Liver (tissue), 9 donors: ENCODE data around the gene NUB1. TPM values are rescaled to one million over a fixed set of nuclear protein-coding genes. Genes with fewer than 3 reads are reported as not detected.

Source experiments
- DNase-seq: peaks from one replicate; pipeline ENCODE4 v3.0.0-alpha.2; 2017; ENCODE audit warnings: low spot score
- H3K27ac ChIP-seq, 2 donors: one replicate each; pipeline ENCODE4 v1.7.0; 2013; ENCODE audit warnings: inconsistent platforms in 2 of 2, low read length in 2 of 2, control low read depth in 1 of 2, low read depth in 1 of 2, mild to moderate bottlenecking in 1 of 2
- H3K27me3 ChIP-seq, 4 donors: one replicate each; pipeline versions ENCODE4 v1.6.1 to v1.7.0; 2013; ENCODE audit warnings: low read length in 3 of 4, inconsistent platforms in 1 of 4, mild to moderate bottlenecking in 1 of 4, moderate library complexity in 1 of 4; ENCODE audit not compliant: control insufficient read depth in 4 of 4, insufficient read depth in 4 of 4
- H3K36me3 ChIP-seq, 4 donors: one replicate each; pipeline versions ENCODE4 v1.6.1 to v1.7.0; 2013; ENCODE audit warnings: low read length in 3 of 4, mild to moderate bottlenecking in 3 of 4, low read depth in 1 of 4, moderate library complexity in 1 of 4; ENCODE audit not compliant: control insufficient read depth in 4 of 4, insufficient read depth in 3 of 4
- H3K4me1 ChIP-seq, 4 donors: one replicate each; pipeline versions ENCODE4 v1.6.1 to v1.7.0; 2013; ENCODE audit warnings: low read length in 3 of 4, mild to moderate bottlenecking in 3 of 4, moderate library complexity in 1 of 4; ENCODE audit not compliant: control insufficient read depth in 4 of 4, insufficient read depth in 4 of 4
- H3K4me3 ChIP-seq, 3 donors: one replicate each; pipeline versions ENCODE4 v1.6.1 to v1.7.0; 2013; ENCODE audit warnings: low read length in 3 of 3, control low read depth in 1 of 3, low read depth in 1 of 3, mild to moderate bottlenecking in 1 of 3
- H3K9ac ChIP-seq, 2 donors: one replicate each; pipeline ENCODE4 v1.7.0; 2013; ENCODE audit warnings: low read length in 2 of 2, mild to moderate bottlenecking in 2 of 2, moderate library complexity in 2 of 2, control low read depth in 1 of 2, low read depth in 1 of 2
- H3K9me3 ChIP-seq, 4 donors: one replicate each; pipeline versions ENCODE4 v1.6.1 to v1.7.0; 2013; ENCODE audit warnings: low read length in 3 of 4; ENCODE audit not compliant: control insufficient read depth in 4 of 4
- ATF3 ChIP-seq: IDR thresholded peaks from 2 replicates; pipeline ENCODE4 v1.6.1; 2016; ENCODE audit warnings: antibody characterized with exemption
- CTCF ChIP-seq: fragments of 150-350 bp; IDR thresholded peaks from 2 replicates; pipeline ENCODE4 v1.5.1; 2017; ENCODE audit warnings: improper control_type of control experiment, low read depth, low read length; ENCODE audit not compliant: missing input control
- EGR1 ChIP-seq, 2 donors: IDR thresholded peaks; 2 replicates each; pipeline ENCODE4 v1.6.1; 2016 to 2018; ENCODE audit warnings: antibody characterized with exemption in 2 of 2, low read depth in 2 of 2
- FOXA1 ChIP-seq: IDR thresholded peaks from 2 replicates; pipeline ENCODE4 v1.6.1; 2016; ENCODE audit warnings: antibody characterized with exemption
- FOXA2 ChIP-seq: IDR thresholded peaks from 2 replicates; pipeline ENCODE4 v1.6.1; 2016; ENCODE audit warnings: antibody characterized with exemption
- GABPA ChIP-seq, 2 donors: IDR thresholded peaks in 1 of 2; conservative IDR thresholded peaks in 1 of 2; 2 replicates each; pipeline ENCODE4 v1.6.1; 2016; ENCODE audit warnings: antibody characterized with exemption in 2 of 2, mild to moderate bottlenecking in 1 of 2, moderate library complexity in 1 of 2
- HNF4A ChIP-seq, 2 donors: conservative IDR thresholded peaks; 2 replicates each; pipeline ENCODE4 v1.6.1; 2016; ENCODE audit warnings: antibody characterized with exemption in 2 of 2, mild to moderate bottlenecking in 2 of 2
- HNF4G ChIP-seq: IDR thresholded peaks from 2 replicates; pipeline ENCODE4 v1.6.1; 2016; ENCODE audit warnings: antibody characterized with exemption
- JUND ChIP-seq, 2 donors: IDR thresholded peaks; 2 replicates each; pipeline ENCODE4 v1.6.1; 2016; ENCODE audit warnings: antibody characterized with exemption in 2 of 2
- NR2F2 ChIP-seq: IDR thresholded peaks from 2 replicates; pipeline ENCODE4 v1.6.1; 2016; ENCODE audit warnings: antibody characterized with exemption
- REST ChIP-seq: IDR thresholded peaks from 2 replicates; pipeline ENCODE4 v1.6.1; 2016; ENCODE audit warnings: antibody characterized with exemption, mild to moderate bottlenecking
- RXRA ChIP-seq, 2 donors: IDR thresholded peaks; 2 replicates each; pipeline ENCODE4 v1.6.1; 2017 to 2018; ENCODE audit warnings: antibody characterized with exemption in 2 of 2, mild to moderate bottlenecking in 1 of 2
- SP1 ChIP-seq: IDR thresholded peaks from 2 replicates; pipeline ENCODE4 v1.6.1; 2018; ENCODE audit warnings: antibody characterized with exemption, mild to moderate bottlenecking
- TAF1 ChIP-seq: conservative IDR thresholded peaks from 2 replicates; pipeline ENCODE4 v1.6.1; 2016; ENCODE audit warnings: antibody characterized with exemption, mild to moderate bottlenecking
- YY1 ChIP-seq: IDR thresholded peaks from 2 replicates; pipeline ENCODE4 v1.6.1; 2016; ENCODE audit warnings: antibody characterized with exemption, mild to moderate bottlenecking
- ZBTB33 ChIP-seq: IDR thresholded peaks from 2 replicates; pipeline ENCODE4 v1.6.1; 2016; ENCODE audit warnings: antibody characterized with exemption
- WGBS: extraction: QIAGEN DNeasy Blood & Tissue Kit; methylation state at CpG from one replicate; pipeline ENCODE4 v1.1.7; 2013; 5-methylcytosine and 5-hydroxymethylcytosine counted together
- polyA plus RNA-seq, 2 donors: library from polyadenylated mRNA; stranded (reverse) in 1 of 2; unstranded in 1 of 2; fragments of 200-250 nt in 1 of 2; fragments of >200 nt in 1 of 2; fragmentation: Nextera tagmentation in 1 of 2; extraction: Ambion mirVana in 1 of 2; gene quantifications; one replicate each; pipeline versions ENCODE4 v1.2.1 to v1.2.3, GENCODE V29; 2013 to 2015
- total RNA-seq, 2 donors: library from RNA; depleted of rRNA; stranded (reverse); fragments of >200 nt; gene quantifications; one replicate each; pipeline ENCODE4 v1.2.3, GENCODE V29; 2014
- donor health status: healthy.
- donor health status: healthy.
- donor health status: healthy.
- donor health status: healthy.
- donor health status: healthy.

NUB1 gene
- total and polyA plus RNA-seq, 4 donors, result 14.0 to 27.9 (median 18.8) TPM

DNA sequence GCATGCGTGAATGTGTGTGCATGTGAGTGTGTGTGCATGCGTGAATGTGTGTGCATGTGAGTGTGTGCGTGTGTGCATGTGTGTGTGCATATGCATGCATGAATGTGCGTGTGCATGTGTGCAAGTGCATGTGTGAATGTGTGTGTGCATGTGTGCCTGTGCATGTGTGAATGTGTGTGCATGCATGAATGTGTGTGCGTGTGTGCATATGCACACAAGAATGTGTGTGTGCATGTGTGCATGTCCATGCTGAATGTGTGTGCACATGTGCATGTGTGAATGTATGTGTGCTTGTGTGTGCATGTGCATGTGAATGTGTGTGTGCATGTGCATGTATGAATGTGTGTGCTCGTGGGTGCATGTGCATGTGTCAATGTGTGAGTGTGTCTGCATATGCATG lies 42.1 kb upstream of the NUB1 start:
- H3K27ac ChIP-seq, result no peak overlapping the region
- no peak for DNase-seq
- H3K9ac ChIP-seq, result no peak overlapping the region
- H3K9me3 ChIP-seq, result no peaks in the 10 kb centered on the region
- H3K4me3 ChIP-seq, result no peak overlapping the region
- WGBS, result 92% methylated on average over 6 of the region's 6 CpGs
- H3K36me3 ChIP-seq, result no peaks in the 10 kb centered on the region
- TF ChIP-seq NR2F2 (no peak), TAF1 (no peak), HNF4G (no peak), JUND (IDR thresholded peaks at IDR 0.05) (no peak), ZBTB33 (no peak), REST (no peak), ATF3 (no peak), SP1 (no peak), HNF4A (conservative IDR thresholded peaks at IDR 0.05) (no peak), FOXA1 (no peak), RXRA (IDR thresholded peaks at IDR 0.05) (no peak), GABPA (IDR thresholded peaks at IDR 0.05 in 1 of 2, conservative IDR thresholded peaks at IDR 0.05 in 1 of 2) (no peak), CTCF (no peak), YY1 (no peak), EGR1 (IDR thresholded peaks at IDR 0.05; ENCODE audit: low read depth in 2 of 2) (no peak), FOXA2 (no peak)
- H3K4me1 ChIP-seq, result peaks cover 0 to 7% (median 4%) of the 10 kb centered on the region in 4 donors
- H3K27me3 ChIP-seq, result peaks cover 0 to 4% (median 0%) of the 10 kb centered on the region in 4 donors

- Histone ChIP-seq H3K9me3 (no peaks in the 10 kb centered on the region), H3K27ac (no peak overlapping the region), H3K4me3 (no peak overlapping the region), H3K27me3 (peaks cover 0 to 4% (median 0%) of the 10 kb centered on the region in 4 donors), H3K4me1 (peaks cover 0 to 7% (median 4%) of the 10 kb centered on the region in 4 donors), H3K9ac (no peak overlapping the region), H3K36me3 (no peaks in the 10 kb centered on the region)
- TF ChIP-seq HNF4A (conservative IDR thresholded peaks at IDR 0.05) (no peak), NR2F2 (no peak), HNF4G (no peak), YY1 (no peak), CTCF (no peak)
- no peak for DNase-seq
- WGBS, result 88% methylated on average over 7 of the region's 7 CpGs
Measured at GRCh38 chr7:151299940-151300645, 41.5 kb upstream of the NUB1 start.
